ENCODE results near the gene TACC3. TPM values are rescaled to one million over a fixed set of nuclear protein-coding genes. Genes with fewer than 3 reads are reported as not detected.

Gene TACC3
- total and polyA plus RNA-seq, 12 donors: 2.3 to 16.2 (median 4.8) TPM

DNA sequence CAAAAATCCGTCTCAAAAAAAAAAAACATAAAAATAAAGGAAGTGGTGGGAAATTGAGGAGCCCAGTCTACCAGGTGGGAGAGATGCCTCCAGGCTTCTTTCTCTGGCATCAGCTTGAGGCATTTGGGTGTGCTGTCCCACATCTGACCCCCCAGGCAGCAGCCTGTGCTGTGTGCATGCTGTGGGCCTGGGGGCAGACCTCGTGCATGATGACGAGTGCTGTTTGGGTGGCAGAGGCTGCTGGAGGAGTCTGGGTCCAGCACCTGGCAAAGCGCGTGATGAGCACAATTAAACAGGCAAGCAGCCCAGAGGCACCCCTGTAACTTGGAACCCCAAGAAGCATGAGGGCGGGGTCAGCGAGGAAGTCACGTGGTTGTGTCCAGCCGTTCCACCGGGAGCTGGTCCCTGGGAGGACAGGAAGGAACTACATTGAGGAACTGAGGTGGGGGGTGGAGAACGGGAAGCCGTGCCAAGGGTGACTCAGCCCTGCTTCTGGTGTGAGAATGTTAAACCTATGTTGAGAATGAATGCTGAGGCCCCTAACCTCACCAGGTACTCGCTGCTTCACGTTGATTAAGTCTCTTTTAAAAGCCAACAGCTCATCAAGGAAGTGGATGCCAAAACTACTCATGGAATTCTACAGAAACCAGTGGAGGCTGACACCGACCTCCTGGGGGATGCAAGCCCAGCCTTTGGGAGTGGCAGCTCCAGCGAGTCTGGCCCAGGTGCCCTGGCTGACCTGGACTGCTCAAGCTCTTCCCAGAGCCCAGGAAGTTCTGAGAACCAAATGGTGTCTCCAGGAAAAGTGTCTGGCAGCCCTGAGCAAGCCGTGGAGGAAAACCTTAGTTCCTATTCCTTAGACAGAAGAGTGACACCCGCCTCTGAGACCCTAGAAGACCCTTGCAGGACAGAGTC is 6.1 kb downstream of the TACC3 start:
- DNase-seq: peak; percentile 77 to 83
- ATAC-seq: peak; percentile 31 to 93 (median 80)
- Histone ChIP-seq H3K36me3 (peaks cover 0 to 86% (median 9%) of the 10 kb centered on the region in 9 donors), H3K27ac (peak overlapping the region; percentile 41 to 87 (median 80)), H3K4me1 (peaks cover 8 to 74% (median 35%) of the 10 kb centered on the region in 9 donors), H3K4me3 (peak overlapping the region in 9 of 10 donors; percentile 17 to 50 (median 39)), H3K9me3 (no peaks in the 10 kb centered on the region), H3K27me3 (no peaks in the 10 kb centered on the region)
- TF ChIP-seq, protein P1, sequence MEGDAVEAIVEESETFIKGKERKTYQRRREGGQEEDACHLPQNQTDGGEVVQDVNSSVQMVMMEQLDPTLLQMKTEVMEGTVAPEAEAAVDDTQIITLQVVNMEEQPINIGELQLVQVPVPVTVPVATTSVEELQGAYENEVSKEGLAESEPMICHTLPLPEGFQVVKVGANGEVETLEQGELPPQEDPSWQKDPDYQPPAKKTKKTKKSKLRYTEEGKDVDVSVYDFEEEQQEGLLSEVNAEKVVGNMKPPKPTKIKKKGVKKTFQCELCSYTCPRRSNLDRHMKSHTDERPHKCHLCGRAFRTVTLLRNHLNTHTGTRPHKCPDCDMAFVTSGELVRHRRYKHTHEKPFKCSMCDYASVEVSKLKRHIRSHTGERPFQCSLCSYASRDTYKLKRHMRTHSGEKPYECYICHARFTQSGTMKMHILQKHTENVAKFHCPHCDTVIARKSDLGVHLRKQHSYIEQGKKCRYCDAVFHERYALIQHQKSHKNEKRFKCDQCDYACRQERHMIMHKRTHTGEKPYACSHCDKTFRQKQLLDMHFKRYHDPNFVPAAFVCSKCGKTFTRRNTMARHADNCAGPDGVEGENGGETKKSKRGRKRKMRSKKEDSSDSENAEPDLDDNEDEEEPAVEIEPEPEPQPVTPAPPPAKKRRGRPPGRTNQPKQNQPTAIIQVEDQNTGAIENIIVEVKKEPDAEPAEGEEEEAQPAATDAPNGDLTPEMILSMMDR (IDR thresholded peaks at IDR 0.05): no peak
- 50 to 64% methylated on average over 18 of the region's 18 CpGs for WGBS, 2 donors
- intact Hi-C loops (cut with DNase I): loop anchor here (2.0 to 10.0 kb wide), 6 partner anchors 35 to 383 kb away; partner anchors contain the start of gene UVSSA (in 1 of the 10)

DNA sequence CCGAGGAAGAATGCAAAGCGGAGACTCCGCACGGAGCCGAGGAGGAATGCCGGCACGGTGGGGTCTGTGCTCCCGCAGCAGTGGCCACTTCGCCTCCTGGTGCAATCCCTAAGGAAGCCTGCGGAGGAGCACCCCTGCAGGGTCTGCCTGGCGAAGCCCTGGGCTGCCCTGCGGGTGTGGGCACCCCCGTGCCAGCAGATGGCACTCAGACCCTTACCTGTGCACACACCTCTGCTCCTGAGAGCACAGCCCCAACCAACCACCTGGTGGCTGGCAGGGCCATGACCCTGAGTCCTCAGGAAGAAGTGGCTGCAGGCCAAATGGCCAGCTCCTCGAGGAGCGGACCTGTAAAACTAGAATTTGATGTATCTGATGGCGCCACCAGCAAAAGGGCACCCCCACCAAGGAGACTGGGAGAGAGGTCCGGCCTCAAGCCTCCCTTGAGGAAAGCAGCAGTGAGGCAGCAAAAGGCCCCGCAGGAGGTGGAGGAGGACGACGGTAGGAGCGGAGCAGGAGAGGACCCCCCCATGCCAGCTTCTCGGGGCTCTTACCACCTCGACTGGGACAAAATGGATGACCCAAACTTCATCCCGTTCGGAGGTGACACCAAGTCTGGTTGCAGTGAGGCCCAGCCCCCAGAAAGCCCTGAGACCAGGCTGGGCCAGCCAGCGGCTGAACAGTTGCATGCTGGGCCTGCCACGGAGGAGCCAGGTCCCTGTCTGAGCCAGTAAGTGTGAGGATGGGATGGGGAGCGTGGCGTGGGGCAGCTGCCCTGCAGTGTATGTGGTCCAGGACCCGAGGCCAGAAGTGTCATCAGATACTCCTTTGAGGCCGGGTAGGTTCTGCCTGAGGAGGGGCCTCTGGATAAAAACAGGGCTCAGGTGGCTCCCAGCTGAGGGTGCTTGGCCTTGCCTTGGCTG is 7.0 kb downstream of the TACC3 start:
- Histone ChIP-seq H3K4me1 (peaks cover 8 to 64% (median 34%) of the 10 kb centered on the region in 9 donors), H3K27ac (peak overlapping the region; percentile 41 to 87 (median 80)), H3K9me3 (no peaks in the 10 kb centered on the region), H3K4me3 (peak overlapping the region in 9 of 10 donors; percentile 17 to 50 (median 39)), H3K36me3 (peaks cover 0 to 92% (median 9%) of the 10 kb centered on the region in 9 donors), H3K27me3 (no peaks in the 10 kb centered on the region)
- peak in 2 of 8 donors; percentile 10 to 15 for ATAC-seq
- TF ChIP-seq, protein P1 (IDR thresholded peaks at IDR 0.05): no peak
- 80 to 88% methylated on average over 31 of the region's 31 CpGs for WGBS, 2 donors
- no peak for DNase-seq
- intact Hi-C loops (cut with DNase I): loop anchor here in 9 of 10 donors (5.0 to 10.0 kb wide), 5 partner anchors 36 to 384 kb away; partner anchors contain the start of gene UVSSA (in 1 of the 9)

DNA sequence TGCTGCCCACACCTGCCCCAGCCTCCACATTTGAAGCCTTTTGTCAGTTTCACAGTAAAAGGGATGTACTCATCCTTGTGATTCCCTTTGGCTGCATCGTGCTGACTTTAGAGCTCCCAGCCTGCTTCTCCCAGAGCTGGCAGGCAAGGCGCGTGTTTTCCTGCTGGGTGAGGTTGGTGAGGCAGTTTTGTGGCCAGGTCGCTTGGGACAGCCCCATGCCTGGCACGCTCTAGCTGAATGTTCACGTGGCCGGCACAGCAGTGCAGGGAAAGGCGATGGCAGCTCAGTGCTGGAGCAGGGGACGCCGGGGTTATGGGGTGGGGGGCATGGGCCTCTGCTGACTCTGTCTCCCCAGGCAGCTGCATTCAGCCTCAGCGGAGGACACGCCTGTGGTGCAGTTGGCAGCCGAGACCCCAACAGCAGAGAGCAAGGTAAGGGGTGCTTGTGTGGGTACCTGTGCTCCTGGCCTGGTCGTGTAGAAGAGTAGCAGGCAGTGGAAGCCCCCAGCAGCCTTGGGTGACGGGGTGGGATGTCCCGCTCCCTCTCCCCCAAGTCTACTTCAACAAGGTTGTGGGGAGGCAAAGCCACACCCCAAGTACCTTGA is 9.3 kb downstream of the TACC3 start:
- peaks cover 0 to 92% (median 6%) of the 10 kb centered on the region in 9 donors for H3K36me3 ChIP-seq
- ATAC-seq: no peak
- TF ChIP-seq, protein P1 (IDR thresholded peaks at IDR 0.05): no peak

More for the DNA sequence above, 9.3 kb downstream of the TACC3 start:
- no peaks in the 10 kb centered on the region for H3K9me3 ChIP-seq
- no peak overlapping the region for H3K4me3 ChIP-seq
- H3K27me3 ChIP-seq: no peaks in the 10 kb centered on the region
- intact Hi-C loops (cut with DNase I): no loop called here
- 95% methylated on average over 16 of the region's 16 CpGs for WGBS, 2 donors
- no peak overlapping the region for H3K27ac ChIP-seq
- DNase-seq: no peak
- peaks cover 8 to 47% (median 34%) of the 10 kb centered on the region in 9 donors for H3K4me1 ChIP-seq

Data from heart right ventricle (tissue), 16 donors.